Measurements from ENCODE around the gene PLCB4. TPM values are rescaled to one million over a fixed set of nuclear protein-coding genes. Genes with fewer than 3 reads are reported as not detected.
A peak's percentile ranks its signal among the peaks of the same experiment; 100 is the strongest.

PLCB4 gene
- polyA plus RNA-seq, 1 of the 3 experiments (the other 2 are of a cell fraction), result 5.5 TPM

DNA sequence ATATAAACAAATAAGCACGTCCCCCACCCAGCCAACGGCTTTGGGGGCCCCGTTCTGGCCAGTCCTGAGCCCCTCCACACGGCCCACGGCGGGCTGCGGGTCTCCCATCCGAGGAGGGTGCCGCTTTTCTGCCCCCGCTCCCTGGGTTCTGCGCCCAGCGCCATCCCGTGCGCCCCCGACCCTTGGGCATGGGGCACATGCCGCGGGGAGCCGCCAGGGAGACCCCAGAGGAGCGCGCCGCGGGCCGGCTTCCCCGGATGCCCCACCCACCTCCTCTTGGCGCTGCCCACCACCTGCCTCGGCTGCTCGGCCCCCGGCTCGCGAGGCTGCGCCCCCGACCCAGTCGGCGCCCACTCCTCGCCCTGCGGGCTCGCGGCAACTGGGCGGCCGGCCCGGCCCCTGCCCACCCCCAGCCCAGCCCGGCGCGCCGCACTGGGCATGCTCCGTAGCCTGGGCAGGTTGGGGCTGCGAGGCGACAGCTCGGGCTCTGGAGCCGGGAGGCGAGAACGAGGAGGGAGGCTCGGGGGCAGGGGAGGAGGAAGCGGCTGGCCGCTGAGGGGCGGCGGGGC is 570 bp upstream of the PLCB4 start:
- peak overlapping the region; percentile 97 for H3K4me2 ChIP-seq
- DNase-seq, result peak; percentile 92
- H3K4me3 ChIP-seq (ENCODE audit: low read depth in 2 of 2, low read length in 1 of 2), result peak overlapping the region; percentile 63 to 87
- POLR2A ChIA-PET, result interaction anchor here (1.4 kb wide), 1 partner anchor 770 kb away, joined by 5 read pairs; the partner anchor contains the start of gene PAK5
- 0% methylated on average over 4 of the region's 57 CpGs for WGBS (ENCODE audit: low lambda C conversion rate)
- peak overlapping the region; percentile 76 for H3K9ac ChIP-seq
- peak overlapping the region; percentile 77 to 96 for H3K27ac ChIP-seq (ENCODE audit: low read depth in 2 of 2, low read length in 1 of 2)
- peaks cover 17% of the 10 kb centered on the region for H3K79me2 ChIP-seq (ENCODE audit: insufficient read depth)
- CTCF ChIA-PET, result interaction anchor here (0.9 to 2.7 kb wide), 3 partner anchors 10 to 215 kb away, joined by 4 to 15 read pairs (median 4); no protein-coding TSS in a partner anchor
- no peak for TF ChIP-seq RAD21 (IDR thresholded peaks at IDR 0.05; ENCODE audit: low read length)
- TF ChIP-seq NRF1 (IDR thresholded peaks at IDR 0.05; ENCODE audit: low read depth, low read length), result peak; percentile 54
- H3K9me3 ChIP-seq, result no peaks in the 10 kb centered on the region
- H3K27me3 ChIP-seq (ENCODE audit: insufficient read depth), result no peaks in the 10 kb centered on the region
- H3K36me3 ChIP-seq (replicated peaks in 1 of 2; ENCODE audit: control insufficient read depth in 1 of 2, insufficient read depth in 2 of 2, low read length in 1 of 2), result no peaks in the 10 kb centered on the region
- H3K4me1 ChIP-seq (ENCODE audit: control insufficient read depth in 1 of 2, insufficient read depth in 2 of 2, low read depth in 1 of 2, low read length in 1 of 2), result peaks cover 5 to 19% of the 10 kb centered on the region in 2 experiments
- H2AFZ ChIP-seq (ENCODE audit: low read depth), result peak overlapping the region; percentile 93
- no peaks in the 10 kb centered on the region; the same call in 1 of the 2 replicates for H4K20me1 ChIP-seq (ENCODE audit: insufficient read depth)
- peaks cover 11% of the 10 kb centered on the region for H3F3A ChIP-seq (replicated peaks; ENCODE audit: insufficient read depth)
- no peaks in the 10 kb centered on the region for H3K9me2 ChIP-seq

DNA sequence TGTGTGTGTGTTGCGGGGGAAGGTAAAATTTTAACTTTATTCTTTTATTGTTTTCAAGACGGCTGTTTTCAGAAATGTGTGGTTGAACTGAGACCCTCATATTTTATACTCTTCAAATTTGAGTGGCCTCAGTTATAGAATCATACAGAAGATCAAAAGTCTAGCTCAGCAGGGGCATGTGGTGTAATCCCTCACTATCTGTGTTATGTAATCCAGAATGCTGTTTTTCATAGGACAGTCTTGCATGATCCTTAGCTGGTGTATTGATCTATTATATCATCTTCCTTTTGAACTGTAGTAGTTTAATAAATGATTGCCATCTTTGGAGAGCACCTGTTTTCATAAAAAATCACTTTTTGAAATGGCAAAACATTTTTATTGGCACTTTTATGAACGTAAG is 1.4 kb downstream of the PLCB4 start:
- peaks cover 13 to 19% of the 10 kb centered on the region in 2 experiments for H3K4me1 ChIP-seq (ENCODE audit: control insufficient read depth in 1 of 2, insufficient read depth in 2 of 2, low read depth in 1 of 2, low read length in 1 of 2)
- H3K79me2 ChIP-seq (ENCODE audit: insufficient read depth), result peaks cover 24% of the 10 kb centered on the region
- 81% methylated on average over 3 of the region's 3 CpGs for WGBS (ENCODE audit: low lambda C conversion rate)
- no peaks in the 10 kb centered on the region for H3K9me3 ChIP-seq
- peaks cover 11% of the 10 kb centered on the region for H3F3A ChIP-seq (replicated peaks; ENCODE audit: insufficient read depth)
- H3K27me3 ChIP-seq (ENCODE audit: insufficient read depth), result no peaks in the 10 kb centered on the region
- POLR2A ChIA-PET, result interaction anchor here (0.9 kb wide), 1 partner anchor 95 kb away, joined by 3 read pairs; no protein-coding TSS in a partner anchor
- no peak overlapping the region for H3K9ac ChIP-seq
- no peaks in the 10 kb centered on the region for H3K36me3 ChIP-seq (replicated peaks in 1 of 2; ENCODE audit: control insufficient read depth in 1 of 2, insufficient read depth in 2 of 2, low read length in 1 of 2)
- CTCF ChIA-PET, result interaction anchor here (0.7 to 2.7 kb wide), 5 partner anchors 19 to 217 kb away, joined by 3 to 15 read pairs (median 3); no protein-coding TSS in a partner anchor
- H3K4me3 ChIP-seq (ENCODE audit: low read depth in 2 of 2, low read length in 1 of 2), result peak overlapping the region; percentile 63 to 87; a peak in 2 of 4 replicates
- H4K20me1 ChIP-seq (ENCODE audit: insufficient read depth), result no peaks in the 10 kb centered on the region; the same call in 1 of the 2 replicates
- TF ChIP-seq, protein P1, sequence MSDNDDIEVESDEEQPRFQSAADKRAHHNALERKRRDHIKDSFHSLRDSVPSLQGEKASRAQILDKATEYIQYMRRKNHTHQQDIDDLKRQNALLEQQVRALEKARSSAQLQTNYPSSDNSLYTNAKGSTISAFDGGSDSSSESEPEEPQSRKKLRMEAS (IDR thresholded peaks at IDR 0.05; ENCODE audit: low read depth), result no peak
- TF ChIP-seq RCOR1 (IDR thresholded peaks at IDR 0.05; ENCODE audit: low read length) (no peak), RFX5 (IDR thresholded peaks at IDR 0.05; ENCODE audit: low read length) (no peak), FOXM1 (IDR thresholded peaks at IDR 0.05; ENCODE audit: low read depth) (no peak), SMC3 (IDR thresholded peaks at IDR 0.05; ENCODE audit: low read depth, low read length) (no peak), TEAD4 (IDR thresholded peaks at IDR 0.05; ENCODE audit: borderline replicate concordance, insufficient read depth) (no peak), FOXJ3 (CRISPR knock-in tag; IDR thresholded peaks at IDR 0.05) (no peak), YY1 (IDR thresholded peaks at IDR 0.05; ENCODE audit: low read depth) (no peak), FOSL2 (IDR thresholded peaks at IDR 0.05; ENCODE audit: borderline replicate concordance, low read depth) (no peak), EP300 (IDR thresholded peaks at IDR 0.05; ENCODE audit: borderline replicate concordance in 1 of 2, low read depth in 1 of 2, low read length in 1 of 2) (no peak), JUND (IDR thresholded peaks at IDR 0.05) (no peak), GATA2 (CRISPR knock-in tag; IDR thresholded peaks at IDR 0.05) (no peak)
- TF ChIP-seq, protein P2, sequence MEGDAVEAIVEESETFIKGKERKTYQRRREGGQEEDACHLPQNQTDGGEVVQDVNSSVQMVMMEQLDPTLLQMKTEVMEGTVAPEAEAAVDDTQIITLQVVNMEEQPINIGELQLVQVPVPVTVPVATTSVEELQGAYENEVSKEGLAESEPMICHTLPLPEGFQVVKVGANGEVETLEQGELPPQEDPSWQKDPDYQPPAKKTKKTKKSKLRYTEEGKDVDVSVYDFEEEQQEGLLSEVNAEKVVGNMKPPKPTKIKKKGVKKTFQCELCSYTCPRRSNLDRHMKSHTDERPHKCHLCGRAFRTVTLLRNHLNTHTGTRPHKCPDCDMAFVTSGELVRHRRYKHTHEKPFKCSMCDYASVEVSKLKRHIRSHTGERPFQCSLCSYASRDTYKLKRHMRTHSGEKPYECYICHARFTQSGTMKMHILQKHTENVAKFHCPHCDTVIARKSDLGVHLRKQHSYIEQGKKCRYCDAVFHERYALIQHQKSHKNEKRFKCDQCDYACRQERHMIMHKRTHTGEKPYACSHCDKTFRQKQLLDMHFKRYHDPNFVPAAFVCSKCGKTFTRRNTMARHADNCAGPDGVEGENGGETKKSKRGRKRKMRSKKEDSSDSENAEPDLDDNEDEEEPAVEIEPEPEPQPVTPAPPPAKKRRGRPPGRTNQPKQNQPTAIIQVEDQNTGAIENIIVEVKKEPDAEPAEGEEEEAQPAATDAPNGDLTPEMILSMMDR (IDR thresholded peaks at IDR 0.05), result no peak
- TF ChIP-seq, protein P3, sequence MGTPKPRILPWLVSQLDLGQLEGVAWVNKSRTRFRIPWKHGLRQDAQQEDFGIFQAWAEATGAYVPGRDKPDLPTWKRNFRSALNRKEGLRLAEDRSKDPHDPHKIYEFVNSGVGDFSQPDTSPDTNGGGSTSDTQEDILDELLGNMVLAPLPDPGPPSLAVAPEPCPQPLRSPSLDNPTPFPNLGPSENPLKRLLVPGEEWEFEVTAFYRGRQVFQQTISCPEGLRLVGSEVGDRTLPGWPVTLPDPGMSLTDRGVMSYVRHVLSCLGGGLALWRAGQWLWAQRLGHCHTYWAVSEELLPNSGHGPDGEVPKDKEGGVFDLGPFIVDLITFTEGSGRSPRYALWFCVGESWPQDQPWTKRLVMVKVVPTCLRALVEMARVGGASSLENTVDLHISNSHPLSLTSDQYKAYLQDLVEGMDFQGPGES (IDR thresholded peaks at IDR 0.05; ENCODE audit: low read depth, low read length), result no peak
- DNase-seq, result no peak
- H3K4me2 ChIP-seq, result peak overlapping the region; percentile 97
- H3K9me2 ChIP-seq, result no peaks in the 10 kb centered on the region
- no peak overlapping the region for H3K27ac ChIP-seq (ENCODE audit: low read depth in 2 of 2, low read length in 1 of 2)
- no peak overlapping the region for H2AFZ ChIP-seq (ENCODE audit: low read depth)

All from SK-N-SH (cell line).